ENCODE results near the gene PGA4. TPM values are rescaled to one million over a fixed set of nuclear protein-coding genes. Genes with fewer than 3 reads are reported as not detected.

PGA4 gene
- total and polyA plus RNA-seq, 2 of the 8 experiments (the other 6 are each of a cell fraction or from before 2014, with no cell fraction given), result 1.3 TPM; not detected in 1

- TF ChIP-seq CHD7 (IDR thresholded peaks at IDR 0.05; ENCODE audit: insufficient replicate concordance, low read length) (no peak), BACH1 (IDR thresholded peaks at IDR 0.05; ENCODE audit: low read length) (no peak), SP2 (IDR thresholded peaks at IDR 0.05; ENCODE audit: low read length) (no peak), ASH2L (IDR thresholded peaks at IDR 0.05; ENCODE audit: low read length) (no peak), HDAC6 (IDR thresholded peaks at IDR 0.05; ENCODE audit: low read depth, low read length) (no peak), GTF2F1 (IDR thresholded peaks at IDR 0.05; ENCODE audit: borderline replicate concordance, low read depth, low read length) (no peak), TCF12 (IDR thresholded peaks at IDR 0.05; ENCODE audit: low read depth, low read length) (no peak), TBP (IDR thresholded peaks at IDR 0.05; ENCODE audit: low read depth, low read length) (no peak), SUZ12 (IDR thresholded peaks at IDR 0.05; ENCODE audit: low read length) (no peak), POU5F1 (IDR thresholded peaks at IDR 0.05; ENCODE audit: low read depth, low read length) (no peak), POLR2A (IDR thresholded peaks at IDR 0.05; ENCODE audit: control extremely low read depth in 1 of 2, low read depth in 2 of 2, low read length in 2 of 2) (no peak)
Observed at GRCh38 chr11:61195719-61196118, 26.4 kb upstream of the PGA4 start (continued).
